ENCODE results near the gene SYT1. TPM values are rescaled to one million over a fixed set of nuclear protein-coding genes. Genes with fewer than 3 reads are reported as not detected.

SYT1 gene
- total and polyA plus RNA-seq, 2 of the 8 experiments (the other 6 are each of a cell fraction or from before 2014, with no cell fraction given), result 11.0 to 34.6 TPM

DNA sequence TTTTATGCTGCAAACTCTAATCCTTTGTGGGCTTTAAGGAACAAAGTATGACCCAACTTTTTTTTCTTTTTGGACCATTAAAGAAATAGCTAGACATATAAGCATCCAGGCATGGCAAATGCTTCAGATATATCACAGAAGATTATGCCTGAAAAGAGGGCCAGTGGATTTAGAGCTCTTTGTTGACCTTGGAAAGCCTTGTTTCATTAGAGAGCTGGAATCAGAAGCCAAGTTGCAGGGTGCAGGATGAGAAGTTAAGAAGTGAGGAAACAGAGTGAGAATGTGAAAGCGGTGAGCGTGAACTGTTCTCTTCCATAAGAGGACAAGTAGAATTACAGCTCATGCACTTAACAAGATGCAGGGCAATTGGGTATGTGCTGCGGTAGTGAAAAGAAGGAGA is 373.7 kb downstream of the SYT1 start (continued):
- TF ChIP-seq CHD7 (IDR thresholded peaks at IDR 0.05; ENCODE audit: insufficient replicate concordance, low read length), result no peak
- no peak for TF ChIP-seq SP4 (IDR thresholded peaks at IDR 0.05; ENCODE audit: low read length)
- no peak for TF ChIP-seq POU5F1 (IDR thresholded peaks at IDR 0.05; ENCODE audit: low read depth, low read length)
- no peak for TF ChIP-seq RAD21 (IDR thresholded peaks at IDR 0.05 in 1 of 2, conservative IDR thresholded peaks at IDR 0.05 in 1 of 2; ENCODE audit: low read depth in 2 of 2, low read length in 2 of 2)
- no peak for TF ChIP-seq JUN (IDR thresholded peaks at IDR 0.05; ENCODE audit: low read depth, low read length)
- TF ChIP-seq EP300 (IDR thresholded peaks at IDR 0.05; ENCODE audit: borderline replicate concordance in 1 of 2, low read depth in 2 of 2, low read length in 2 of 2), result no peak
- TF ChIP-seq TCF12 (IDR thresholded peaks at IDR 0.05; ENCODE audit: low read depth, low read length), result no peak
- TF ChIP-seq YY1 (IDR thresholded peaks at IDR 0.05; ENCODE audit: low read depth, low read length), result no peak
- no peak for TF ChIP-seq KDM5A (IDR thresholded peaks at IDR 0.05; ENCODE audit: low read length)

Data from H1 (cell line).